ENCODE results near the gene COBL. TPM values are rescaled to one million over a fixed set of nuclear protein-coding genes. Genes with fewer than 3 reads are reported as not detected.

The COBL gene
- 0.06 TPM in 1 of 2 replicates, not detected in the other for total RNA-seq

GRCh38 chr7:51316666-51317581 lies at the start of gene COBL:
TSS of gene COBL (minus strand) at chr7:51316809. CDS start at chr7:51316633, 176 bp downstream.

